ENCODE data around the gene PGBD1. TPM values are rescaled to one million over a fixed set of nuclear protein-coding genes. Genes with fewer than 3 reads are reported as not detected.
A peak's percentile ranks its signal among the peaks of the same experiment; 100 is the strongest.

PGBD1 gene
- total RNA-seq, 4 donors from 2014 or later: 0.80 to 2.8 (median 1.5) TPM

DNA sequence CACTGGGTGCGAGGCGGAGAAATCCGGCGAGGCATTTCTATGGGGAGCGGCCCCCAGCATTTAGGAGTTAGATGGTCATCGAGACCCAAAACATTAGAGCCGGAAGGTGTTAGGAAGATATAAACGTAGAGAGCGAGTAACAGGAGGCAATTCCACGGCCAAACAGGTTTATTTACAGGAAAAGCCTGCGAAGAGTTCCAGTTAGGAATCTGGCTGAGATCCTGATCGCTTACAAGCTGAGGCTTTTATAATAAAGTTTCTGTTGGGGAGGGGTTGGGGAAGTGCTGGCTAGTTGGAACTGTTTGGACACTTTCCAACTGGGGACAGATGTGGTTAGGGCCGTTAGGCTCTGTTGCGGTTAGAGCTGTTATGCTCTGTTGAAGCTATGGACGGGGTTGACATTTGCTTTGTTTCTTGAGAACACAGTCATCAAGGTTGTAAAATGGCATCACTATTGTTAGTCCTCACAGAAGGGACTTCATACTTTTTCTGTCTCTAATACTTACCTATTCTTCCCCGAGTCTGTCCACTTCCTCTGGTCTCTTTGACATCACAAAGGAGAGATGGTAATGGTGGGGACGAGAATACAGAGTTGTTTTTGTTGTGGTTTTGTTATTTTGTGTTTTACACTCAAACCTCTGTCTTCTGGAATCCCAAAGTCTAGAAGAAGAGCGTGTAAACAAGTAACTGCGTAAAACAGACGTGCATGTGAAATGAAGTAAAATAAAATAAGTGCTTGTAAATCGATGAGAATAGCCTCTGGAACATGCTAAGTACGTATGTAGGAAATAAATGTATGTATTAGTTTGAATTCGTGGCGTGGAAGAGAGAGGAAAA, 55.1 kb downstream of the PGBD1 start:
- no peaks in the 10 kb centered on the region for H3K27me3 ChIP-seq
- DNase-seq (no peak), ATAC-seq (peak in 1 of 2 donors; percentile 6)
- peak overlapping the region; percentile 78 to 91 (median 84) for H3K4me3 ChIP-seq
- in situ Hi-C loops (cut with MboI; ENCODE audit: low sequenced_read_pairs in 4 of 4) (no loop called here), intact Hi-C loops (cut with DNase I; ENCODE audit: low total_unique reads) (loop anchor here (5.0 kb wide), 3 partner anchors 54 to 84 kb away; partner anchors contain the start of genes PGBD1, ZKSCAN4 and ZSCAN26)
- TF ChIP-seq, protein P1, sequence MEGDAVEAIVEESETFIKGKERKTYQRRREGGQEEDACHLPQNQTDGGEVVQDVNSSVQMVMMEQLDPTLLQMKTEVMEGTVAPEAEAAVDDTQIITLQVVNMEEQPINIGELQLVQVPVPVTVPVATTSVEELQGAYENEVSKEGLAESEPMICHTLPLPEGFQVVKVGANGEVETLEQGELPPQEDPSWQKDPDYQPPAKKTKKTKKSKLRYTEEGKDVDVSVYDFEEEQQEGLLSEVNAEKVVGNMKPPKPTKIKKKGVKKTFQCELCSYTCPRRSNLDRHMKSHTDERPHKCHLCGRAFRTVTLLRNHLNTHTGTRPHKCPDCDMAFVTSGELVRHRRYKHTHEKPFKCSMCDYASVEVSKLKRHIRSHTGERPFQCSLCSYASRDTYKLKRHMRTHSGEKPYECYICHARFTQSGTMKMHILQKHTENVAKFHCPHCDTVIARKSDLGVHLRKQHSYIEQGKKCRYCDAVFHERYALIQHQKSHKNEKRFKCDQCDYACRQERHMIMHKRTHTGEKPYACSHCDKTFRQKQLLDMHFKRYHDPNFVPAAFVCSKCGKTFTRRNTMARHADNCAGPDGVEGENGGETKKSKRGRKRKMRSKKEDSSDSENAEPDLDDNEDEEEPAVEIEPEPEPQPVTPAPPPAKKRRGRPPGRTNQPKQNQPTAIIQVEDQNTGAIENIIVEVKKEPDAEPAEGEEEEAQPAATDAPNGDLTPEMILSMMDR (IDR thresholded peaks at IDR 0.05 in 4 of 5, conservative IDR thresholded peaks at IDR 0.05 in 1 of 5): no peak
- TF ChIP-seq POLR2A (IDR thresholded peaks at IDR 0.05): no peak
- peaks cover 11 to 13% of the 10 kb centered on the region in 2 donors for H3K4me1 ChIP-seq
- no peaks in the 10 kb centered on the region for H3K36me3 ChIP-seq
- peak overlapping the region; percentile 90 to 99 (median 97) for H3K27ac ChIP-seq
- H3K9me3 ChIP-seq: no peaks in the 10 kb centered on the region

DNA sequence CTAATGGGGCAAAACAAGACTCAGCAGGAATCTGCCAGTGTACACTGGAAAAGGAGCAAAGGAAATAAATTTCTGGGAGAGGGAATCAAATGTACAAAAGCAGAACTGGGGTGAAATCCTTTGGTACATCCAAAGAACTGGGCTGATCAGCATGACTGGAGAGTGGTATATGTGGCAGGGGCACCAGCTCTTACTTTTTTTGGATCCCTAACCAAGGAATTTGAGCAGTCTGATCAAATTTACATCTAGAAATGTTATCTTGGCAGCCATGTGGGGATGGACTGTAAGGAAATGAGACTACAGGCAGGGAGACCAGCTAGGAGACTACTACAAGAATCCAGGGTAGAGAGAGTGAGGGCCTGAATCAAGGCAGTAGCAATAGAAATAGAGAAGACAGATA, 55.7 kb downstream of the PGBD1 start:
- Histone ChIP-seq H3K4me3 (peak overlapping the region in 1 of 4 donors; percentile 78), H3K9me3 (no peaks in the 10 kb centered on the region), H3K36me3 (no peaks in the 10 kb centered on the region), H3K4me1 (peaks cover 11 to 13% of the 10 kb centered on the region in 2 donors), H3K27me3 (no peaks in the 10 kb centered on the region), H3K27ac (peak overlapping the region in 3 of 4 donors; percentile 90 to 98 (median 96))
- intact Hi-C loops (cut with DNase I; ENCODE audit: low total_unique reads): loop anchor here (5.0 kb wide), 3 partner anchors 55 to 85 kb away; partner anchors contain the start of genes PGBD1, ZKSCAN4 and ZSCAN26
- no peak for ATAC-seq
- DNase-seq: no peak
- TF ChIP-seq POLR2A (IDR thresholded peaks at IDR 0.05): no peak
- TF ChIP-seq, protein P1 (IDR thresholded peaks at IDR 0.05 in 4 of 5, conservative IDR thresholded peaks at IDR 0.05 in 1 of 5): no peak
- in situ Hi-C loops (cut with MboI; ENCODE audit: low sequenced_read_pairs in 4 of 4): no loop called here

DNA sequence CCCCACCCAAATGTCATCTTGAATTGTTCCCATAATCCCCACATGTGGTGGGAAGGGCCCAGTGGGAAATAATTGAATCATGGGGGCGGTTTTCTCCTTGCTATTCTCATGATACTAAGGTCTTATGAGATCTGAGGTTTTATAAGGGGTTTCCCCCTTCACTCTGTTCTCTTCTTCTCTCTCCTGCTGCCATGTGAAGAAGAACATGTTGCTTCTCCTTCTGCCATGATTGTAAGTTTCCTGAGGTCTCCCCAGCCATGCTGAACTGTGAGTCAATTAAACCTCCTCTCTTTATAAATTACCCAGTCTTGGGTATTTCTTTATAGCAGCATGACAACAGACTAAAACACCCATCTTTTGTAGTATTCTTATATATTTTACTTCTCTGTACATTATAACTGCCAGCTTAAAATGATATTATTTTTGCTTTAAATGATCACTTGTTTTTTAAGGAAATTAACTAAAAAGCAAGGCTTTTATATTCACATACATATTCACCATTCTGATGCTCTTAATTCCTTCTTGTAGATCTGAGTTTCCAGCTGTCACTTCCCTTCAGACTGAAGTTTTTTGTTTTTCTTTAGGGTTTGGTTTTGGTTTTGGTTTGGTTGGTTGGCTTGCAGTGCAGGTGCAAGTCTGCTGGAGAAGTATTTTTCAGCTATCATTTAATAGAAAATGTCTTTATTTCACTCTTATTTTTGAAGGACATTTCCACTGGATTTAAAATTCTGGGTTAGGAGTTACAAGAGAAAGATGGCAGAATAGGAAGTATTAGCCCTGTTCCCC, 59.1 kb downstream of the PGBD1 start:
- TF ChIP-seq, protein P1 (IDR thresholded peaks at IDR 0.05 in 4 of 5, conservative IDR thresholded peaks at IDR 0.05 in 1 of 5): no peak
- no peak for TF ChIP-seq POLR2A (IDR thresholded peaks at IDR 0.05)
- H3K36me3 ChIP-seq: no peaks in the 10 kb centered on the region
- no peaks in the 10 kb centered on the region for H3K27me3 ChIP-seq
- H3K9me3 ChIP-seq: no peaks in the 10 kb centered on the region
- H3K27ac ChIP-seq: no peak overlapping the region
- DNase-seq: no peak
- ATAC-seq: no peak
- in situ Hi-C loops (cut with MboI; ENCODE audit: low sequenced_read_pairs in 4 of 4): no loop called here
- intact Hi-C loops (cut with DNase I; ENCODE audit: low total_unique reads): no loop called here
- peaks cover 8 to 11% of the 10 kb centered on the region in 2 donors for H3K4me1 ChIP-seq
- no peak overlapping the region for H3K4me3 ChIP-seq

DNA sequence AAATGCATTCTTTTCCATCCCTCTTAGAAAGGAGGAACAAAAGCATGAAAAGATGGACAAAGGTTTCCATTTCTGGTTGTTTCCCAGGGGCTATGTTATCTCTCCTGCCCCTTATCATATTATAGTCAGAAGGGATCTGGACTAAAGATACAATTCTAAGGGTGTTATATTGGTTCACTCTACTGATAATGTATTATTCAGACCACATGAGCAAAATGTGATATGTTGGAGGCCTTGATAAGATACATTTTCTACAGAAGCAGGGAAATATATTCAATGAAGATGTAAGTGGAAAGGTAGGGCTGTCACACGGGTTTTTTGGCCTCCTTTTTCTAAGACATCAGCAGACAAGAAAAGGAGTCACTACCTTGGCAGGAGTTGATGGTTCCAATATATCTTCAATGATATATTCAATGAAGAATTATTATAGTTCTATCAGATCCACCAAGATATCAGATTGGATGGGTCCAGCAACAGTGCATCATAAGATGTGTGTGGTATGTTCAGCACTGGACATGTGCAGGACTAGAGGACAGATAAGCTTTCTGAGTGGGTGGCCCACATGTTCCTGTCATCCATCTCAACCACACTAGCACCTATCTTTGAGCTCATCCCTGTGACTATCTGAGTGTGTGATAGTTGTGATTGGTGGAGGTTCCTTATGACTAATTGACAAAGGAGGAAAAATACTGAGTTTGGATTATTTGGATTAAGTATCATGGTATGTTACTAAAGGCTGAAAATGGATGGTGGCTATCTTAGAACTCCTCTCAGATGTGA, 62.7 kb downstream of the PGBD1 start:
- Histone ChIP-seq H3K4me1 (peaks cover 0 to 4% of the 10 kb centered on the region in 2 donors), H3K27ac (no peak overlapping the region), H3K27me3 (no peaks in the 10 kb centered on the region), H3K4me3 (no peak overlapping the region), H3K9me3 (no peaks in the 10 kb centered on the region), H3K36me3 (no peaks in the 10 kb centered on the region)
- DNase-seq: no peak
- intact Hi-C loops (cut with DNase I; ENCODE audit: low total_unique reads) (no loop called here), in situ Hi-C loops (cut with MboI; ENCODE audit: low sequenced_read_pairs in 4 of 4) (no loop called here)
- TF ChIP-seq POLR2A (IDR thresholded peaks at IDR 0.05): no peak
- TF ChIP-seq, protein P1 (IDR thresholded peaks at IDR 0.05 in 4 of 5, conservative IDR thresholded peaks at IDR 0.05 in 1 of 5): no peak
- no peak for ATAC-seq

Measured in gastrocnemius medialis (tissue), 4 donors.